Natural killer cell (primary cell): ENCODE data around the gene LRRC19. TPM values are rescaled to one million over a fixed set of nuclear protein-coding genes. Genes with fewer than 3 reads are reported as not detected.

Source experiments
- ATAC-seq, 3 donors: fragments of 150-1000 bp in 2 of 3; fragments of 200-7000 bp in 1 of 3; cut with Tn5 transposase; 1 replicate in 1 of 3; 2 replicates in 2 of 3; pipeline ENCODE4 v1.10.0; 2021; ENCODE audit warnings: mild to moderate bottlenecking in 2 of 3, moderate library complexity in 2 of 3
- DNase-seq, 2 donors: peaks; one replicate each; pipeline versions ENCODE4 v3.0.0 to v3.0.0-alpha.2; 2013 to 2021; ENCODE audit warnings: mixed read lengths in 1 of 2
- H3K27ac ChIP-seq: one replicate; pipeline ENCODE4 v1.5.1; 2013; ENCODE audit warnings: mild to moderate bottlenecking, low read length
- H3K27me3 ChIP-seq: one replicate; pipeline ENCODE4 v1.6.1; 2013; ENCODE audit warnings: low read length; ENCODE audit not compliant: control insufficient read depth, insufficient read depth
- H3K36me3 ChIP-seq: one replicate; pipeline ENCODE4 v1.6.1; 2013; ENCODE audit warnings: low read length; ENCODE audit not compliant: control insufficient read depth, insufficient read depth
- H3K4me1 ChIP-seq: one replicate; pipeline ENCODE4 v1.6.1; 2013; ENCODE audit warnings: low read length; ENCODE audit not compliant: control insufficient read depth, insufficient read depth
- H3K4me3 ChIP-seq: one replicate; pipeline ENCODE4 v1.5.1; 2013; ENCODE audit warnings: low read length
- H3K9me3 ChIP-seq: one replicate; pipeline ENCODE4 v1.6.1; 2013; ENCODE audit warnings: low read length; ENCODE audit not compliant: control insufficient read depth, insufficient read depth
- H3K27ac Mint-ChIP-seq, 2 donors: one replicate each; pipeline ENCODE4 v1.8.0; 2022; ENCODE audit warnings: mild to moderate bottlenecking in 2 of 2, mixed read lengths in 2 of 2, moderate library complexity in 1 of 2
- H3K27me3 Mint-ChIP-seq, 2 donors: one replicate each; pipeline ENCODE4 v1.8.0; 2022; ENCODE audit warnings: low read depth in 2 of 2, mixed read lengths in 2 of 2
- H3K36me3 Mint-ChIP-seq: one replicate; pipeline ENCODE4 v1.8.0; 2022; ENCODE audit warnings: mixed read lengths
- H3K4me1 Mint-ChIP-seq, 2 donors: one replicate each; pipeline ENCODE4 v1.8.0; 2022; ENCODE audit warnings: mixed read lengths in 2 of 2
- H3K4me3 Mint-ChIP-seq: one replicate; pipeline ENCODE4 v1.8.0; 2022; ENCODE audit warnings: mild to moderate bottlenecking, moderate library complexity, mixed read lengths
- H3K9me3 Mint-ChIP-seq, 2 donors: one replicate each; pipeline ENCODE4 v1.8.0; 2022; ENCODE audit warnings: mixed read lengths in 2 of 2
- WGBS: methylation state at CpG from one replicate; pipeline ENCODE4 v1.1.7; 2013; ENCODE audit warnings: missing lambda C conversion rate; ENCODE audit not compliant: insufficient coverage; 5-methylcytosine and 5-hydroxymethylcytosine counted together
- intact Hi-C: fragments of 100-400 bp; cut with micrococcal nuclease; formaldehyde crosslinking; loops from one replicate; pipeline ENCODE4 v1.14.2; 2022
- total RNA-seq, 4 donors: library from RNA; stranded (reverse); fragments of 120-200 nt in 1 of 4; gene quantifications; one replicate each; pipeline versions ENCODE4 v1.2.3 to v1.2.4, GENCODE V29; 2013 to 2022
- TF ChIP-seq, protein P1 (sequence below): fragments of 200-600 bp; IDR thresholded peaks from one replicate; pipeline ENCODE4 v1.8.0; 2022; ENCODE audit warnings: antibody characterized with exemption

Gene LRRC19
- total RNA-seq, 3 donors from 2014 or later (not counting 1 experiment from before 2014, with no cell fraction given): not detected

DNA sequence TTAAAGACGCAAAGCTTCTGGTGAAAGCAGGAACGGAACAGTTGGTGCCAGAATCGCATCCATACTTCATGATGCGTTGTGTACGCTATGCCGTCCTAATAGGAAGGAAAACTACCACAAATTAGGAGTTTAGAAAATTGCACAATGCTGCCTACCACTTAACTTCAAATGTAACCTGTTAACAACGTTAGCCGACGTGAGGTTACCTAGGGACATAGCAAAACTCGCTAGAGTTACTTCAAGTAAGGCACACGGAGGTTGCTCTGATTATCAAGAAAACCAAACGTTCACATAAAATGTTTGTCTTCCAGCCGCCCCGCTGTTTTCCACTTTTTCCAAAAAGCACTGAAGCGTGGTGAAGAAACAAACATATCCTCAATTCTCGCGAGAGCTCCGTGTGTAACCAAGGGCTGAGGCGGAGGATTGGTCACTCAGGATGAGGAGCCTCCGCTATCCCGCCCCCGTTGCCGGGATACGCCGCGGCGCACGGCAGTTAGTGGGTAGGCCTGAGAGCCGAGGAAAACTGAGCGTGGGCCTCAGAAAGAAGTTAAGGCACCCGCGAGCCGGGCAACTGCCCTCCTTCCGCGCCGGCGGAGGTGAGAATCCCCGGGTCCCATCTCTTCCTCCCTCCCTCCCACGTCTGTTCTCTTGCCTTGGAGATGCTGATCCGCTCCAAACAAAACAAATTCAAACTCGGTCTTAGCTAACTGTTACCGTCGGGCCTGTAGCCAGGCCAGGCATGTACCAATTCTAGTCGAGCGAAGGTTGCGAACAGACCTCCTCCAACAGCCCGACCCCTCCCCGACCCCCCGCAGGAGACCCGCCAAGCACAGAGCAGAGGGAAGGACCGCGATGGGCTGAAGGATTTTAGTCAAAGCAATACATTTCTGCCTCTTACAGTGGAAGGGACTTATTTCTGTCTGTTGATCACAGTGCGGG lies 49.3 kb downstream of the LRRC19 start, which contains the start of gene IFT74:
TSS of gene IFT74 (plus strand) at position 492 of the 939 bp plus-strand sequence. CDS start 5,556 bp downstream, outside the sequence.
- Histone ChIP-seq H3K4me3 (peak within 1 kb of the TSS; percentile 60), H3K27ac (peak within 1 kb of the TSS; percentile 71), H3K27me3 (no peaks in the 10 kb centered on the region), H3K4me1 (peaks cover 11% of the 10 kb centered on the region), H3K36me3 (no peaks in the 10 kb centered on the region), H3K9me3 (no peaks in the 10 kb centered on the region)
- peaks cover 19 to 20% of the 10 kb centered on the region in 2 donors for H3K4me1 Mint-ChIP-seq
- ATAC-seq (peak; percentile 99 to 100 (median 100)), DNase-seq (peak; percentile 90 to 98)
- TF ChIP-seq, protein P1, sequence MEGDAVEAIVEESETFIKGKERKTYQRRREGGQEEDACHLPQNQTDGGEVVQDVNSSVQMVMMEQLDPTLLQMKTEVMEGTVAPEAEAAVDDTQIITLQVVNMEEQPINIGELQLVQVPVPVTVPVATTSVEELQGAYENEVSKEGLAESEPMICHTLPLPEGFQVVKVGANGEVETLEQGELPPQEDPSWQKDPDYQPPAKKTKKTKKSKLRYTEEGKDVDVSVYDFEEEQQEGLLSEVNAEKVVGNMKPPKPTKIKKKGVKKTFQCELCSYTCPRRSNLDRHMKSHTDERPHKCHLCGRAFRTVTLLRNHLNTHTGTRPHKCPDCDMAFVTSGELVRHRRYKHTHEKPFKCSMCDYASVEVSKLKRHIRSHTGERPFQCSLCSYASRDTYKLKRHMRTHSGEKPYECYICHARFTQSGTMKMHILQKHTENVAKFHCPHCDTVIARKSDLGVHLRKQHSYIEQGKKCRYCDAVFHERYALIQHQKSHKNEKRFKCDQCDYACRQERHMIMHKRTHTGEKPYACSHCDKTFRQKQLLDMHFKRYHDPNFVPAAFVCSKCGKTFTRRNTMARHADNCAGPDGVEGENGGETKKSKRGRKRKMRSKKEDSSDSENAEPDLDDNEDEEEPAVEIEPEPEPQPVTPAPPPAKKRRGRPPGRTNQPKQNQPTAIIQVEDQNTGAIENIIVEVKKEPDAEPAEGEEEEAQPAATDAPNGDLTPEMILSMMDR: no peak
- peak within 1 kb of the TSS; percentile 87 for H3K4me3 Mint-ChIP-seq
- no peaks in the 10 kb centered on the region for H3K9me3 Mint-ChIP-seq
- under 1% methylated on average over 52 of the region's 53 CpGs for whole genome bisulfite sequencing
- H3K27me3 Mint-ChIP-seq: no peaks in the 10 kb centered on the region
- intact Hi-C loops: loop anchor here (1.0 to 2.0 kb wide), 2 partner anchors 9 to 63 kb away; partner anchors contain the start of genes CAAP1 and PLAA
- no peaks in the 10 kb centered on the region for H3K36me3 Mint-ChIP-seq
- H3K27ac Mint-ChIP-seq: peak within 1 kb of the TSS; percentile 84 to 89

DNA sequence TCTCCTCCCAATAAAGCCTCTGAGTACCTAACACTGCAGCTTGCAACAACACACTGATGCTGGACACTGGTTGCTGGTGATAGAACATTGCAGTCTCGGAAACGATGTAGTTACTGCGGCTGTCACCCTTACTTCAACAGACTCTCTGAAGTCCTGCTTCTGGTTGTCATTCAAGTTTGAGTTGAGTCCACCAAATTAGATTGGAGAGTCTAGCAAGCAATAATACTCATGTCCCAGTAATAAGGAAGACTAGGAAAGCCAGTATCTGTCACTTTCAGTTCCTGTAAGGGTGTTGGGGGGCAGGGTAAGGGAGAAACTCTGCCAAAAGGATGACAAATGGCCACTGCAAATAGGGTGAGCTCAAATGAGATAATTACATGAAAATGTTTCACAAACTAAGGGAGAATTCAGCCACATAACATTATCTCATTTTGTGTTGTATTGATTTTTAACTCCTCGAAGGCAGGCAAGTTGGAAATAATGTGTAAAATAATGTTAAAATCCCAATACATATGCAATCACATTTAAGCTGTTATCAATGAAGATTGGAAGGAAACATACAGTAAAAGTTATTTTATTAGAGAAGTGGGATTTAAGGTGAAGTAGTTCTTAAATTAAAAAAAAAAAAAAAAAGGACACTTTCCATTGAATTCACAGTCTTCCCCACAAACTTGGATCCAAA lies 50.1 kb downstream of the LRRC19 start:
- peaks cover 11% of the 10 kb centered on the region for H3K4me1 ChIP-seq
- no peaks in the 10 kb centered on the region for H3K9me3 Mint-ChIP-seq
- ATAC-seq: no peak
- DNase-seq: peak in 1 of 2 donors; percentile 25
- no peaks in the 10 kb centered on the region for H3K27me3 Mint-ChIP-seq
- no peaks in the 10 kb centered on the region for H3K27me3 ChIP-seq
- no peaks in the 10 kb centered on the region for H3K36me3 Mint-ChIP-seq
- 55% methylated on average over 3 of the region's 4 CpGs for WGBS
- H3K4me3 Mint-ChIP-seq: peak overlapping the region; percentile 87
- H3K9me3 ChIP-seq: no peaks in the 10 kb centered on the region
- intact Hi-C loops: no loop called here
- no peaks in the 10 kb centered on the region for H3K36me3 ChIP-seq
- H3K4me3 ChIP-seq: peak overlapping the region; percentile 60
- TF ChIP-seq, protein P1: no peak
- peak overlapping the region; percentile 71 for H3K27ac ChIP-seq
- H3K4me1 Mint-ChIP-seq: peaks cover 19 to 20% of the 10 kb centered on the region in 2 donors
- peak overlapping the region; percentile 84 to 89 for H3K27ac Mint-ChIP-seq

DNA sequence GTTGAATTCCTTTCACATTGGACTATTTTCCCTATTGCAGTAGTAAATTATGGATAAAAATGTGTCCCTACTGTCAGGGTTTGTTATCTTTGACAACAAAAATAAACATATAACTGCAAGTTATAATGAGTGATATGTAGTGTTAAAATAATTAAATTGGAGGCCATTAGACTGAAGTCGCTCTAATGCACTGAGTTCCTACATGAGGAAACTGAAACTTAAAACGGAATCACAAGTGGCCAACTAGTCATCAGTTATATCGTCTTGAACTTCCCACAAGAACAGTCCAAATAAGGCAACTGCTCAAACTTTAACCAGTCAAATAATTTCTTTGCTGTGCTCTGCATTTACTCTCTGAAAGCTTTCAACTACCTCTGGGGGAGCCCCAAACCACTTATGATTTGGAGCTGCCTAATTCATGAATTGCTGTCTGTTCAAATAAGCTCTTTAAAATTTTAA lies 51.4 kb downstream of the LRRC19 start:
- intact Hi-C loops: no loop called here
- peak in 1 of 2 donors; percentile 32 for DNase-seq

More for the DNA sequence above, 51.4 kb downstream of the LRRC19 start:
- TF ChIP-seq, protein P1: no peak
- ATAC-seq: peak in 1 of 3 donors; percentile 11
- peaks cover 0 to 2% of the 10 kb centered on the region in 2 donors for H3K27me3 Mint-ChIP-seq
- no peak overlapping the region for H3K4me3 ChIP-seq
- H3K36me3 ChIP-seq: no peaks in the 10 kb centered on the region
- WGBS: 45% methylated on average over 3 of the region's 3 CpGs
- peak overlapping the region in 1 of 2 donors; percentile 54 for H3K27ac Mint-ChIP-seq
- no peaks in the 10 kb centered on the region for H3K27me3 ChIP-seq
- peak overlapping the region; percentile 75 for H3K4me3 Mint-ChIP-seq
- no peaks in the 10 kb centered on the region for H3K9me3 Mint-ChIP-seq
- H3K27ac ChIP-seq: no peak overlapping the region
- H3K4me1 Mint-ChIP-seq: peaks cover 19 to 20% of the 10 kb centered on the region in 2 donors
- H3K4me1 ChIP-seq: peaks cover 11% of the 10 kb centered on the region
- no peaks in the 10 kb centered on the region for H3K9me3 ChIP-seq
- H3K36me3 Mint-ChIP-seq: no peaks in the 10 kb centered on the region
